NB4 (cell line): ENCODE measurements around the gene LHX6.

Experiments
- CTCF ChIP-seq: IDR thresholded peaks from one replicate; pipeline ENCODE4 v1.5.1; 2012; ENCODE audit warnings: low read depth, low read length
- POLR2A ChIP-seq: IDR thresholded peaks from 2 replicates; pipeline ENCODE4 v1.6.1; 2011; ENCODE audit warnings: mild to moderate bottlenecking; ENCODE audit not compliant: insufficient read length; ENCODE audit errors: extremely low read depth

GRCh38 chr9:122261469-122261881, 32.7 kb upstream of the LHX6 start:
- TF ChIP-seq CTCF: no peak
- no peak for TF ChIP-seq POLR2A
